A673 (cell line): ENCODE results near the gene TCIRG1. TPM values are rescaled to one million over a fixed set of nuclear protein-coding genes. Genes with fewer than 3 reads are reported as not detected.

Source experiments
- BruUV-seq: library from RNA; stranded (reverse); fragments of 400-500 nt; replicated peaks from 2 replicates; lab custom pipeline; 2021; lab: Mats Ljungman, UMichigan
- CTCF ChIA-PET: fragments of 300-600 bp; sonication (Branson Sonifier 250); formaldehyde crosslinking; loops from one replicate; lab custom pipeline; 2022; ENCODE audit warnings: antibody characterized with exemption; lab: Charles Lee
- POLR2A ChIA-PET: fragments of 300-600 bp; sonication (Branson Sonifier 250); formaldehyde crosslinking; loops from one replicate; lab custom pipeline; 2022; ENCODE audit warnings: antibody characterized with exemption; ENCODE audit not compliant: low non-redundant PET; lab: Charles Lee
- DNase-seq: peaks from one replicate; pipeline ENCODE4 v3.0.0-alpha.2; 2015; ENCODE audit warnings: low spot score
- H3K27ac ChIP-seq: fragments of 200-600 bp; sonication (generic); 2 replicates; pipeline ENCODE4 v1.5.1; 2016; ENCODE audit warnings: mixed run types, low read depth, mild to moderate bottlenecking, mixed read lengths, antibody characterized with exemption, low read length; ENCODE audit not compliant: poor library complexity, severe bottlenecking
- H3K27me3 ChIP-seq: fragments of 200-600 bp; sonication (generic); replicated peaks from 2 replicates; pipeline ENCODE4 v1.6.1; 2017; ENCODE audit warnings: mixed run types, low read depth, mild to moderate bottlenecking, mixed read lengths, antibody characterized with exemption, low read length; ENCODE audit not compliant: insufficient read depth, poor library complexity
- H3K36me3 ChIP-seq: fragments of 200-600 bp; sonication (generic); 2 replicates; pipeline ENCODE4 v1.6.1; 2016; ENCODE audit warnings: mixed run types, mild to moderate bottlenecking, mixed read lengths, antibody characterized with exemption, low read length; ENCODE audit not compliant: insufficient read depth, poor library complexity, severe bottlenecking
- H3K4me1 ChIP-seq: fragments of 200-600 bp; sonication (generic); 2 replicates; pipeline ENCODE4 v1.6.1; 2017; ENCODE audit warnings: mixed run types, mild to moderate bottlenecking, mixed read lengths, antibody characterized with exemption, low read length; ENCODE audit not compliant: insufficient read depth, poor library complexity, severe bottlenecking
- H3K4me3 ChIP-seq: fragments of 200-600 bp; sonication (generic); 2 replicates; pipeline ENCODE4 v1.5.1; 2016; ENCODE audit warnings: low read depth, mixed run types, mild to moderate bottlenecking, mixed read lengths, low read length; ENCODE audit not compliant: poor library complexity, severe bottlenecking
- H3K9me3 ChIP-seq: fragments of 200-600 bp; sonication (generic); 2 replicates; pipeline ENCODE4 v1.6.1; 2016; ENCODE audit warnings: mixed run types, low read depth, mild to moderate bottlenecking, mixed read lengths, antibody characterized with exemption, low read length; ENCODE audit not compliant: poor library complexity, severe bottlenecking
- EZH2 ChIP-seq: fragments of 200-600 bp; sonication (generic); IDR thresholded peaks from 2 replicates; pipeline ENCODE4 v1.6.1; 2017; ENCODE audit warnings: borderline replicate concordance, low read depth, mild to moderate bottlenecking, mixed read lengths, antibody characterized with exemption, low read length; ENCODE audit not compliant: poor library complexity, severe bottlenecking
- intact Hi-C: fragments of 100-400 bp; cut with micrococcal nuclease; formaldehyde crosslinking; loops from one replicate; pipeline ENCODE4 v1.10.0; 2022; ENCODE audit not compliant: unreplicated experiment
- total RNA-seq: library from RNA; stranded (reverse); gene quantifications from 2 replicates; pipeline ENCODE4 v1.2.3, GENCODE V29; 2021
- TF ChIP-seq, protein P1 (sequence below): fragments of 300-800, 200-600 bp; sonication (generic); conservative IDR thresholded peaks from 2 replicates; pipeline ENCODE4 v1.5.1; 2017; ENCODE audit warnings: low read depth, mild to moderate bottlenecking, antibody characterized with exemption, low read length, moderate library complexity, mixed read lengths

TCIRG1 gene
- total RNA-seq, 1 experiment from 2014 or later = 15.0 TPM

DNA sequence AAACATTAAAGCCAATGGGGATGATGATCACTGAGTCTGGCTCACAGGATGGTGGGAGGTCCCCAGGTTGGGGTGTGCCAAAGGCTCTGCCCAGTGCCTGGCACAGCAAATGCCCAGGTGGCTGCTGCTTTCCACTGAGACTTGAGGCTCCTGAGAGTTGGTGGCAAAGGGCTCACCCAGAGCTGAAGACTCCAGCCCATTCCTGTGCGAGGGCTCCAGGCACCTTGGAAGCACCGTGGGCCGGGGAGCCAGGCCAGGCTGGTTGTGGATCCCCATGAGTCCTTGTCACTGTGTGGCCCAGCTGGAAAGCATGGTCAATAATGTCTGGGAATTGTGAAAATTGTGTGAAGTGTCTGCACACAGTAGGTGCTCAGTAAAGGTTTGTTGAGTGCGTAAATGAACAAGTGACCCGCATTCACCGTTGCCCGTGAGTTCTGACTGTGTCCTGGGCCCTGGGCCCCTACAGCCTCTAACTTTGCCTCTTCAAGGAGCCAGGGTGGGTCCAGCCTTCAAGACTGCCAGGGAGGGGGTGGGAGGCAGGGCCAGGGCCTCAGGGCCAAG is 32.1 kb upstream of the TCIRG1 start:
- no peaks in the 10 kb centered on the region for H3K36me3 ChIP-seq
- ChIA-PET CTCF (no interaction called here), POLR2A (interaction anchor here (0.6 kb wide), 1 partner anchor 24 kb away, joined by 3 read pairs; no protein-coding TSS in a partner anchor)
- intact Hi-C loops = loop anchor here (10.0 kb wide), 1 partner anchor 198 kb away; no protein-coding TSS in a partner anchor
- H3K27ac ChIP-seq = no peak overlapping the region
- no peak overlapping the region for H3K4me3 ChIP-seq
- no peak for DNase-seq
- no peak for TF ChIP-seq EZH2
- TF ChIP-seq, protein P1, sequence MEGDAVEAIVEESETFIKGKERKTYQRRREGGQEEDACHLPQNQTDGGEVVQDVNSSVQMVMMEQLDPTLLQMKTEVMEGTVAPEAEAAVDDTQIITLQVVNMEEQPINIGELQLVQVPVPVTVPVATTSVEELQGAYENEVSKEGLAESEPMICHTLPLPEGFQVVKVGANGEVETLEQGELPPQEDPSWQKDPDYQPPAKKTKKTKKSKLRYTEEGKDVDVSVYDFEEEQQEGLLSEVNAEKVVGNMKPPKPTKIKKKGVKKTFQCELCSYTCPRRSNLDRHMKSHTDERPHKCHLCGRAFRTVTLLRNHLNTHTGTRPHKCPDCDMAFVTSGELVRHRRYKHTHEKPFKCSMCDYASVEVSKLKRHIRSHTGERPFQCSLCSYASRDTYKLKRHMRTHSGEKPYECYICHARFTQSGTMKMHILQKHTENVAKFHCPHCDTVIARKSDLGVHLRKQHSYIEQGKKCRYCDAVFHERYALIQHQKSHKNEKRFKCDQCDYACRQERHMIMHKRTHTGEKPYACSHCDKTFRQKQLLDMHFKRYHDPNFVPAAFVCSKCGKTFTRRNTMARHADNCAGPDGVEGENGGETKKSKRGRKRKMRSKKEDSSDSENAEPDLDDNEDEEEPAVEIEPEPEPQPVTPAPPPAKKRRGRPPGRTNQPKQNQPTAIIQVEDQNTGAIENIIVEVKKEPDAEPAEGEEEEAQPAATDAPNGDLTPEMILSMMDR = no peak
- peaks cover 6% of the 10 kb centered on the region for H3K4me1 ChIP-seq
- no TSS peak for BruUV-seq
- no peaks in the 10 kb centered on the region for H3K9me3 ChIP-seq
- peaks cover 5% of the 10 kb centered on the region for H3K27me3 ChIP-seq

DNA sequence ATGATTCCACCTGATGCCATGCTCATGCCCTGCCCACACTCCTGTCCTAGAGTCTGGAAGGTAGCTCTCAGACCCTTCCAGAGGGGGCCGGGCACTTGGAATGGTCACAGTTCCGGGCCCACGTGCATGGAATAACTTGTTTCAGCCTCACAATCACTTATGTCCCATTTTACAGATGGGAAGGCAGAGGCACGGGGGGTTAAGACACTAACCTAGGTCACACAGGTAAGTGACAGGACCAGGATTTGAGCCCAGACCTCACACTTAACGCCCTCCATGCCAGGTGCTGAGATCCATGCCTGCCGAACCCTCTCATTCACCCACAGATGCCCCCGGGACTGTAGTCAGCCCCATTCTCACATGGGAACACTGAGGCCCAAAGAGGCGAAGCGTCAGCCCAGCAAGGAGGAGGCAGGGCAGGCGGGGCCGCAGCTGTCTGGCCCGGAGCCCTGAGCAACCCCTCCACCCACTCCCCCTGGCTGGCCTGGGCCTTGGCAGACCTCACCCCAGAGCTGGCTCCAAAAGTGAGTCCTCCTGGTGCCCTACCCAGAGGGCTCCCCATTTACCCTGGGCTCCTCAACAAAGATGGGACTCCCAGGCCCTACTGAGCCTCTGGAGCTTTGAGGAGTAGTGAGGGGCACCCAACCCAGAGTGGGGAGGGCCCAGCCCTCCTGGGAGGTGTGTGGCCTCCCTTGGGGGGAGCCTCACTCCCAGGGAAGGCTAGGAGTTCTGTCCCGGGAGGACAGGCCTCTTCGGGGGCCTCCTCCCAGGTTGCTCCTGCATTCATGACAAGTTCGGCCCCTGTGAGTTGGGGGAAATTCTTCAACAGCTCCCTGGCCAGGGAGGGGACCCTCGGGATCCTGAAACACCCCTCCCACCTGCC is 31.1 kb upstream of the TCIRG1 start:
- ChIA-PET POLR2A (interaction anchor here (0.5 kb wide), 1 partner anchor 944 kb away, joined by 3 read pairs; no protein-coding TSS in a partner anchor), CTCF (no interaction called here)
- Histone ChIP-seq H3K4me3 (no peak overlapping the region), H3K27ac (no peak overlapping the region), H3K4me1 (peaks cover 6% of the 10 kb centered on the region), H3K36me3 (no peaks in the 10 kb centered on the region), H3K9me3 (no peaks in the 10 kb centered on the region), H3K27me3 (peaks cover 5% of the 10 kb centered on the region)
- intact Hi-C loops = loop anchor here (10.0 kb wide), 1 partner anchor 197 kb away; no protein-coding TSS in a partner anchor
- TF ChIP-seq, protein P1 = no peak
- TF ChIP-seq EZH2 = no peak
- no peak for DNase-seq
- BruUV-seq = no TSS peak

DNA sequence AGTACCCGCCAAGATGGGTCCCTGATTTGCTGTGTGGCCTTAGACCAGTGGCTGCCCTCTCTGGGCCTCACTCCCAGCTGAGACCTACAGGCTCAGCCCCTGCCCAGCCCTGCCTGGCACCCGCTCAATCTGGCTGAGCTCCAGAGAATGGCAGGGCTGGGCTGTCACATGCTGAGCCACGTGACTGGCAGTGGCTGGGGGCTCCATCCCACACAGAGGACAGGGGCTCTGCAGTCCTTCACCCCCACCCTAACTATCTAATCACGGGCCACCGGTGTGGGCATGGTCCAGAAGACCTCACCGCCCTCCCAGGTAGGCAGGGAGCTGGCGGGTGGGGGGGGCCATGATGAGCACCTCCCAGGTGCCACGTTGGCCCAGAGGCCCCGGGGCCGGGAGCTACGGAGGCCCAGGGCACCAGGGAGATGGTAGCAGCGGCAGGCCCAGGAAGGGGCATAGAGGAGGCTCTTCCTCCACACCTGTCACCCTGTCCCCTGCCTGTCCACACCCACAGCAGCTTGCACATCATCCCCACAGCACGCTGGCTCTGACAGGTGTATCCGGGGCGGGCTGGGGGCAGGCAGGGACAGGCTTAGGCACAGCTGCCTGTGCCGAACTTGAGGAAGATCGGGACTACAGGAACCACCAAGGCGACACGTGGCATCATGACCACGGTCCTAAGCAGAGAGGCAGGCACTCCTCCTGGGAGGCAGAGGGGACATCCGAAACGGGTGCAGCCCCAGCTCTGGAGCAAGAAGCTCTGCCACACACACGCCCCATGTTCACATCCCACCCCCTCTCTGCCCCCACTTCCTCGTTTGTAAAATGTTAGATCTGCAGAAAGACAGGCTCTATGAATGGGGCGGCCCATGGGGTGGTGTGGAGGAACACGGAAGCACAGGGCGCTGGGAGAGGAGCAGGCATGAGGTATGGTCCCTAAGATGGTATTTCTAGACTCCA is 30.2 kb upstream of the TCIRG1 start:
- intact Hi-C loops = loop anchor here (10.0 kb wide), 1 partner anchor 196 kb away; no protein-coding TSS in a partner anchor
- CTCF ChIA-PET = no interaction called here
- no TSS peak for BruUV-seq
- no peaks in the 10 kb centered on the region for H3K36me3 ChIP-seq
- peaks cover 6% of the 10 kb centered on the region for H3K4me1 ChIP-seq
- no peak for DNase-seq
- no peak overlapping the region for H3K27ac ChIP-seq
- no peak for TF ChIP-seq EZH2
- TF ChIP-seq, protein P1 = no peak
- no peaks in the 10 kb centered on the region for H3K9me3 ChIP-seq
- POLR2A ChIA-PET = no interaction called here
- peaks cover 5% of the 10 kb centered on the region for H3K27me3 ChIP-seq
- no peak overlapping the region for H3K4me3 ChIP-seq
